Naive thymus-derived CD4-positive, alpha-beta T cell (primary cell): Measurements from ENCODE around the gene CRYBG1. TPM values are rescaled to one million over a fixed set of nuclear protein-coding genes. Genes with fewer than 3 reads are reported as not detected.

Source experiments
- ATAC-seq: fragments of 150-1000 bp; cut with Tn5 transposase; 2 replicates; pipeline ENCODE4 v1.10.0; 2021; ENCODE audit warnings: mild to moderate bottlenecking, moderate library complexity
- CTCF ChIA-PET: fragments of 350-600 bp; sonication (Branson Sonifier 250); formaldehyde crosslinking; loops from one replicate; lab custom pipeline; 2021; ENCODE audit warnings: antibody characterized with exemption; lab: Charles Lee
- POLR2A ChIA-PET: fragments of 350-600 bp; sonication (Branson Sonifier 250); formaldehyde crosslinking; loops from one replicate; lab custom pipeline; 2021; ENCODE audit warnings: antibody characterized with exemption, inconsistent platforms; lab: Charles Lee
- DNase-seq, 9 donors: peaks; one replicate each; pipeline versions ENCODE4 v3.0.0 to v3.0.0-alpha.2; 2020 to 2022; ENCODE audit warnings: mixed read lengths in 1 of 9
- H3K27ac ChIP-seq: one replicate; pipeline ENCODE4 v1.7.0; 2013; ENCODE audit warnings: mild to moderate bottlenecking, low read depth, low read length, moderate library complexity
- H3K27me3 ChIP-seq, 2 donors: one replicate each; pipeline ENCODE4 v1.7.0; 2013; ENCODE audit warnings: low read length in 2 of 2, mild to moderate bottlenecking in 2 of 2, moderate library complexity in 2 of 2; ENCODE audit not compliant: control insufficient read depth in 2 of 2, insufficient read depth in 2 of 2
- H3K36me3 ChIP-seq, 3 experiments: 1 replicate in 2 of 3; 2 replicates in 1 of 3; pipeline ENCODE4 v1.7.0; 2013; ENCODE audit warnings: low read length in 3 of 3, mild to moderate bottlenecking in 3 of 3, moderate library complexity in 1 of 3; ENCODE audit not compliant: insufficient read depth in 3 of 3, control insufficient read depth in 2 of 3
- H3K4me1 ChIP-seq, 2 donors: one replicate each; pipeline ENCODE4 v1.7.0; 2013; ENCODE audit warnings: low read length in 2 of 2, mild to moderate bottlenecking in 2 of 2, moderate library complexity in 1 of 2; ENCODE audit not compliant: control insufficient read depth in 2 of 2, insufficient read depth in 2 of 2
- H3K4me3 ChIP-seq: 2 replicates; pipeline ENCODE4 v1.7.0; 2013; ENCODE audit warnings: mild to moderate bottlenecking, low read length
- H3K9me3 ChIP-seq, 3 experiments: 1 replicate in 2 of 3; 2 replicates in 1 of 3; pipeline ENCODE4 v1.7.0; 2013; ENCODE audit warnings: low read length in 3 of 3; ENCODE audit not compliant: control insufficient read depth in 2 of 3
- H3K27ac Mint-ChIP-seq, 9 donors: one replicate each; pipeline ENCODE4 v1.8.0; 2020 to 2022; ENCODE audit warnings: mixed read lengths in 9 of 9, mild to moderate bottlenecking in 8 of 9, moderate library complexity in 5 of 9, inconsistent platforms in 2 of 9
- H3K27me3 Mint-ChIP-seq, 5 donors: one replicate each; pipeline ENCODE4 v1.8.0; 2021 to 2022; ENCODE audit warnings: mixed read lengths in 5 of 5, mild to moderate bottlenecking in 1 of 5
- H3K36me3 Mint-ChIP-seq, 5 donors: one replicate each; pipeline ENCODE4 v1.8.0; 2020 to 2022; ENCODE audit warnings: mixed read lengths in 5 of 5, mild to moderate bottlenecking in 3 of 5, inconsistent platforms in 1 of 5
- H3K4me1 Mint-ChIP-seq, 7 donors: one replicate each; pipeline ENCODE4 v1.8.0; 2020 to 2022; ENCODE audit warnings: mixed read lengths in 7 of 7, mild to moderate bottlenecking in 3 of 7, inconsistent platforms in 1 of 7
- H3K4me3 Mint-ChIP-seq, 10 donors: one replicate each; pipeline ENCODE4 v1.8.0; 2020 to 2022; ENCODE audit warnings: mild to moderate bottlenecking in 10 of 10, mixed read lengths in 10 of 10, moderate library complexity in 6 of 10, inconsistent platforms in 2 of 10
- H3K9me3 Mint-ChIP-seq, 11 donors: one replicate each; pipeline ENCODE4 v1.8.0; 2020 to 2022; ENCODE audit warnings: mixed read lengths in 11 of 11, mild to moderate bottlenecking in 4 of 11, inconsistent platforms in 1 of 11, moderate library complexity in 1 of 11
- intact Hi-C, 2 donors: fragments of 100-400 bp; cut with micrococcal nuclease; formaldehyde crosslinking; loops; one replicate each; pipeline ENCODE4 v1.15.1; 2023
- polyA plus RNA-seq, 2 donors: library from polyadenylated mRNA; unstranded; fragments of 300-500 nt; fragmentation: Illumina TruSeq; gene quantifications; one replicate each; pipeline ENCODE4 v1.2.3, GENCODE V29; 2021
- total RNA-seq, 6 experiments: library from RNA in 5 of 6; stranded (reverse) in 5 of 6; gene quantifications; 1 replicate in 5 of 6; 2 replicates in 1 of 6; pipeline ENCODE4 v1.2.3 and lab custom pipeline; 2021 to 2026

Gene CRYBG1
- total and polyA plus RNA-seq, 7 experiments from 2014 or later = 11.3 to 39.8 (median 30.3) TPM

- intact Hi-C loops = loop anchor here in 1 of 2 donors (10.0 kb wide), 1 partner anchor 197 kb away; the partner anchor contains the start of gene CRYBG1
- peaks cover 0 to 56% (median 11%) of the 10 kb centered on the region in 5 donors for H3K36me3 Mint-ChIP-seq
- H3K9me3 Mint-ChIP-seq = no peaks in the 10 kb centered on the region
Measured at GRCh38 chr6:106561686-106562405, 201.3 kb downstream of the CRYBG1 start.

GRCh38 chr6:106563614-106564013 lies 203.1 kb downstream of the CRYBG1 start:
- Histone ChIP-seq H3K9me3 (no peaks in the 10 kb centered on the region), H3K27me3 (no peaks in the 10 kb centered on the region), H3K27ac (no peak overlapping the region), H3K4me3 (no peak overlapping the region), H3K4me1 (no peaks in the 10 kb centered on the region), H3K36me3 (peaks cover 4 to 70% (median 40%) of the 10 kb centered on the region in 3 experiments)
- ChIA-PET POLR2A (interaction anchor here (1.0 to 1.3 kb wide), 2 partner anchors 11 to 115 kb away, joined by 4 read pairs; no protein-coding TSS in a partner anchor), CTCF (interaction anchor here (1.0 to 19.1 kb wide), 7 partner anchors 9 to 229 kb away, joined by 3 to 325 read pairs (median 3); no protein-coding TSS in a partner anchor)
- no peak for DNase-seq
- H3K36me3 Mint-ChIP-seq = peaks cover 7 to 52% (median 14%) of the 10 kb centered on the region in 5 donors
- H3K4me1 Mint-ChIP-seq = peaks cover 0 to 12% (median 0%) of the 10 kb centered on the region in 7 donors
- no peak overlapping the region for H3K4me3 Mint-ChIP-seq
- no peak for ATAC-seq
- H3K27me3 Mint-ChIP-seq = no peaks in the 10 kb centered on the region
- no peaks in the 10 kb centered on the region for H3K9me3 Mint-ChIP-seq
- intact Hi-C loops = loop anchor here in 1 of 2 donors (10.0 kb wide), 1 partner anchor 199 kb away; the partner anchor contains the start of gene CRYBG1
- H3K27ac Mint-ChIP-seq = peak overlapping the region in 4 of 9 donors; percentile 6 to 55 (median 16)

More at GRCh38 chr6:106561686-106562405, 201.3 kb downstream of the CRYBG1 start:
- H3K27me3 Mint-ChIP-seq = no peaks in the 10 kb centered on the region
- CTCF ChIA-PET = interaction anchor here (0.7 to 19.1 kb wide), 4 partner anchors 10 to 118 kb away, joined by 4 to 325 read pairs (median 6); no protein-coding TSS in a partner anchor
- H3K4me3 Mint-ChIP-seq = no peak overlapping the region
- peak overlapping the region in 4 of 9 donors; percentile 30 to 79 (median 52) for H3K27ac Mint-ChIP-seq
- H3K4me3 ChIP-seq = no peak overlapping the region
- ATAC-seq = no peak
- H3K4me1 Mint-ChIP-seq = peaks cover 0 to 12% (median 0%) of the 10 kb centered on the region in 7 donors
- no peaks in the 10 kb centered on the region for H3K9me3 ChIP-seq
- no peaks in the 10 kb centered on the region for H3K27me3 ChIP-seq
- POLR2A ChIA-PET = interaction anchor here (0.6 to 0.7 kb wide), 2 partner anchors 236 to 466 kb away, joined by 3 read pairs; partner anchors contain the start of gene ATG5
- no peak for DNase-seq
- no peaks in the 10 kb centered on the region for H3K4me1 ChIP-seq
- H3K36me3 ChIP-seq = peaks cover 8 to 56% (median 44%) of the 10 kb centered on the region in 3 experiments
- no peak overlapping the region for H3K27ac ChIP-seq

- no peak for DNase-seq
- ChIA-PET CTCF (interaction anchor here (1.1 to 19.1 kb wide), 5 partner anchors 42 to 230 kb away, joined by 3 to 325 read pairs (median 4); no protein-coding TSS in a partner anchor), POLR2A (no interaction called here)
- Mint-ChIP-seq H3K36me3 (peaks cover 8 to 49% (median 15%) of the 10 kb centered on the region in 5 donors), H3K4me1 (peaks cover 0 to 12% (median 0%) of the 10 kb centered on the region in 7 donors), H3K27ac (peak overlapping the region in 5 of 9 donors; percentile 43 to 56 (median 47)), H3K9me3 (no peaks in the 10 kb centered on the region), H3K27me3 (no peaks in the 10 kb centered on the region), H3K4me3 (no peak overlapping the region)
- H3K36me3 ChIP-seq = peaks cover 1 to 67% (median 42%) of the 10 kb centered on the region in 3 experiments
- H3K4me3 ChIP-seq = no peak overlapping the region
- no peak for ATAC-seq
- H3K27ac ChIP-seq = no peak overlapping the region
- no peaks in the 10 kb centered on the region for H3K9me3 ChIP-seq
- intact Hi-C loops = loop anchor here in 1 of 2 donors (10.0 kb wide), 1 partner anchor 200 kb away; the partner anchor contains the start of gene CRYBG1
- no peaks in the 10 kb centered on the region for H3K27me3 ChIP-seq
- no peaks in the 10 kb centered on the region for H3K4me1 ChIP-seq
Measured at GRCh38 chr6:106564476-106564875, 204.0 kb downstream of the CRYBG1 start.

GRCh38 chr6:106568530-106568929 lies 208.0 kb downstream of the CRYBG1 start:
- no peaks in the 10 kb centered on the region for H3K9me3 Mint-ChIP-seq
- CTCF ChIA-PET = interaction anchor here (1.0 to 19.1 kb wide), 2 partner anchors 96 to 125 kb away, joined by 3 to 325 read pairs; no protein-coding TSS in a partner anchor
- no peaks in the 10 kb centered on the region for H3K4me1 ChIP-seq
- H3K36me3 Mint-ChIP-seq = peaks cover 8 to 26% (median 19%) of the 10 kb centered on the region in 5 donors
- no peak for DNase-seq
- POLR2A ChIA-PET = no interaction called here
- peak overlapping the region in 4 of 9 donors; percentile 3 to 52 (median 29) for H3K27ac Mint-ChIP-seq
- H3K4me3 Mint-ChIP-seq = no peak overlapping the region
- no peaks in the 10 kb centered on the region for H3K27me3 ChIP-seq
- ATAC-seq = no peak
- H3K36me3 ChIP-seq = peaks cover 3 to 50% (median 31%) of the 10 kb centered on the region in 3 experiments
- no peak overlapping the region for H3K4me3 ChIP-seq
- intact Hi-C loops = loop anchor here in 1 of 2 donors (1.0 to 10.0 kb wide), 2 partner anchors 204 to 411 kb away; partner anchors contain the start of gene CRYBG1
- H3K27me3 Mint-ChIP-seq = no peaks in the 10 kb centered on the region
- H3K9me3 ChIP-seq = no peaks in the 10 kb centered on the region
- H3K27ac ChIP-seq = no peak overlapping the region
- peaks cover 0 to 6% (median 0%) of the 10 kb centered on the region in 7 donors for H3K4me1 Mint-ChIP-seq

- no peaks in the 10 kb centered on the region for H3K9me3 ChIP-seq
- Mint-ChIP-seq H3K27me3 (no peaks in the 10 kb centered on the region), H3K36me3 (peaks cover 8 to 20% (median 13%) of the 10 kb centered on the region in 5 donors), H3K9me3 (no peaks in the 10 kb centered on the region), H3K4me1 (peaks cover 0 to 6% (median 0%) of the 10 kb centered on the region in 7 donors), H3K4me3 (no peak overlapping the region), H3K27ac (no peak overlapping the region)
- POLR2A ChIA-PET = interaction anchor here (1.3 kb wide), 1 partner anchor 121 kb away, joined by 3 read pairs; no protein-coding TSS in a partner anchor
- H3K36me3 ChIP-seq = peaks cover 3 to 41% (median 26%) of the 10 kb centered on the region in 3 experiments
- no peak for DNase-seq
- CTCF ChIA-PET = interaction anchor here (1.1 to 19.1 kb wide), 2 partner anchors 126 to 410 kb away, joined by 8 to 325 read pairs; no protein-coding TSS in a partner anchor
- H3K4me3 ChIP-seq = no peak overlapping the region
- no peaks in the 10 kb centered on the region for H3K4me1 ChIP-seq
- ATAC-seq = no peak
- H3K27ac ChIP-seq = no peak overlapping the region
- no peaks in the 10 kb centered on the region for H3K27me3 ChIP-seq
- intact Hi-C loops = loop anchor here in 1 of 2 donors (10.0 kb wide), 1 partner anchor 205 kb away; the partner anchor contains the start of gene CRYBG1
Measured at GRCh38 chr6:106569428-106569827, 208.9 kb downstream of the CRYBG1 start.

- Histone ChIP-seq H3K27me3 (no peaks in the 10 kb centered on the region), H3K9me3 (no peaks in the 10 kb centered on the region), H3K27ac (no peak overlapping the region), H3K4me3 (no peak overlapping the region), H3K4me1 (no peaks in the 10 kb centered on the region), H3K36me3 (peaks cover 3 to 42% (median 16%) of the 10 kb centered on the region in 3 experiments)
- ATAC-seq = no peak
- peaks cover 6 to 22% (median 12%) of the 10 kb centered on the region in 5 donors for H3K36me3 Mint-ChIP-seq
- ChIA-PET CTCF (interaction anchor here (0.7 to 1.8 kb wide), 2 partner anchors 9 to 127 kb away, joined by 3 to 5 read pairs; no protein-coding TSS in a partner anchor), POLR2A (no interaction called here)
- intact Hi-C loops = no loop called here
- no peaks in the 10 kb centered on the region for H3K9me3 Mint-ChIP-seq
- H3K4me3 Mint-ChIP-seq = no peak overlapping the region
- no peak for DNase-seq
- no peaks in the 10 kb centered on the region for H3K27me3 Mint-ChIP-seq
- peaks cover 0 to 11% (median 0%) of the 10 kb centered on the region in 7 donors for H3K4me1 Mint-ChIP-seq
- H3K27ac Mint-ChIP-seq = peak overlapping the region; percentile 18 to 65 (median 48)
Measured at GRCh38 chr6:106572436-106572835, 211.9 kb downstream of the CRYBG1 start.
